Measurements from ENCODE around the gene CACNA1B. TPM values are rescaled to one million over a fixed set of nuclear protein-coding genes. Genes with fewer than 3 reads are reported as not detected.

CACNA1B gene
- total RNA-seq, 1 experiment from 2014 or later = not detected

DNA sequence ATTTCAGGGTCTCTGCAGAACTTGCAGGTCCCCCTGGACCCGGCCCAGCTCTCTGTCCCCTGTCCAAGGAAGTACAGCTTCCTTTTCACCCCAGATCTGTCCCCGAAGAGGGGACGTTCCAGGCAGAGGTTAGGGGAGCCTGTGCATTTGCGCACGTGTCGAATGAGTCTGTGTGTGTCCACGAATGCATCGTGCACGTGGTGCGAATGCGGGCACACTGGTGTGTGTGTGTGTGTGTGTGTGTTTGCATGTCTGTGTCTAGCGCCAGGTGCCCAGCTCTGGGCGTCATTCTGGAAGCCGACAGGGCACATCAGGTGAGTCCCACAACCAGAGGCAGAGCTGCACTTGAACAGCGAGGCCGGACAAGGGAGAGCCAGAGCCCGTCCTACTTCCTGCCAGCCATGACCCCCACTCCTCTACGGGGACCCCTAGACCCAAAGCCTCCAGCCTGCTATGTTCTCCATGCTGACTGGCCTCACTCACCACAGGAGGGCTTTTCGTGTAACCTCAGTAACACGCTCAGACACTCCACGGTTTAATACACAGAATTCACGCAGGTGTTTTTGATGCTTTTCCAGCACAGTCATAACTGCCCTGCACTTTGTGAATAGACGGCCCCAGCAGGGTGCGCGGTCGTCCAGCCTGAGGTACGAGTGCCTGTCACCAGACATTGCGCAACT lies 41.3 kb upstream of the CACNA1B start:
- no peak overlapping the region for H3K4me3 Mint-ChIP-seq (ENCODE audit: low read depth, unreplicated experiment)
- DNase-seq = no peak
- H3K27me3 Mint-ChIP-seq (ENCODE audit: unreplicated experiment) = no peaks in the 10 kb centered on the region
- CTCF ChIA-PET = no interaction called here
- TF ChIP-seq, protein P1, sequence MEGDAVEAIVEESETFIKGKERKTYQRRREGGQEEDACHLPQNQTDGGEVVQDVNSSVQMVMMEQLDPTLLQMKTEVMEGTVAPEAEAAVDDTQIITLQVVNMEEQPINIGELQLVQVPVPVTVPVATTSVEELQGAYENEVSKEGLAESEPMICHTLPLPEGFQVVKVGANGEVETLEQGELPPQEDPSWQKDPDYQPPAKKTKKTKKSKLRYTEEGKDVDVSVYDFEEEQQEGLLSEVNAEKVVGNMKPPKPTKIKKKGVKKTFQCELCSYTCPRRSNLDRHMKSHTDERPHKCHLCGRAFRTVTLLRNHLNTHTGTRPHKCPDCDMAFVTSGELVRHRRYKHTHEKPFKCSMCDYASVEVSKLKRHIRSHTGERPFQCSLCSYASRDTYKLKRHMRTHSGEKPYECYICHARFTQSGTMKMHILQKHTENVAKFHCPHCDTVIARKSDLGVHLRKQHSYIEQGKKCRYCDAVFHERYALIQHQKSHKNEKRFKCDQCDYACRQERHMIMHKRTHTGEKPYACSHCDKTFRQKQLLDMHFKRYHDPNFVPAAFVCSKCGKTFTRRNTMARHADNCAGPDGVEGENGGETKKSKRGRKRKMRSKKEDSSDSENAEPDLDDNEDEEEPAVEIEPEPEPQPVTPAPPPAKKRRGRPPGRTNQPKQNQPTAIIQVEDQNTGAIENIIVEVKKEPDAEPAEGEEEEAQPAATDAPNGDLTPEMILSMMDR (IDR thresholded peaks at IDR 0.05; ENCODE audit: unreplicated experiment) = no peak
- no peak overlapping the region for H3K27ac Mint-ChIP-seq (ENCODE audit: unreplicated experiment)
- intact Hi-C loops (cut with micrococcal nuclease; ENCODE audit: unreplicated experiment) = no loop called here
- H3K4me1 Mint-ChIP-seq (ENCODE audit: low read depth, unreplicated experiment) = no peaks in the 10 kb centered on the region
- peaks cover 9% of the 10 kb centered on the region for H3K36me3 Mint-ChIP-seq (ENCODE audit: insufficient read depth, unreplicated experiment)
- no TSS peak for BruUV-seq (replicated peaks)
- H3K9me3 Mint-ChIP-seq (ENCODE audit: low read depth, unreplicated experiment) = no peaks in the 10 kb centered on the region

DNA sequence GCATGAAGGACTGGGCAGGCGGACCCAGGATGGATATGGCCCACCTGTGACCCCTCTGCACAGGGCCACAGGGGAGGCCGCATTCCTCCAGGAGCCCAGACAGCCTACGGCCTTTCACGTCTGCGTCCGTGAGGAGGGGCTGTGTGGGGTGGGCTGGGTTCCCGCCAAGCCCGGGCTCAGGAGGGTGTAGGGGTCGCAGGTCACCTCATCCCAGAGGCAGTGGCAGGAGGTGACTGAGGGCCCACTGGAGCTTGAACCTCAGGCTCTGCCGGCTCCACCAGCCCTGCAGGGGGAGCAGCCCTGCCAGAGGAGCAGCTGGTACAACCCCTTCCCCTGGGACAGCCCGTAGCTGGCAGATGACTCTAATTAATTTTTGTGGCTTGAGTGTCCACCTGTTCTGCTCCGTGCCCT lies 40.7 kb upstream of the CACNA1B start:
- BruUV-seq (replicated peaks) = no TSS peak
- TF ChIP-seq, protein P1 (IDR thresholded peaks at IDR 0.05; ENCODE audit: unreplicated experiment) = no peak
- Mint-ChIP-seq H3K27ac (ENCODE audit: unreplicated experiment) (no peak overlapping the region), H3K4me3 (ENCODE audit: low read depth, unreplicated experiment) (no peak overlapping the region), H3K4me1 (ENCODE audit: low read depth, unreplicated experiment) (no peaks in the 10 kb centered on the region), H3K9me3 (ENCODE audit: low read depth, unreplicated experiment) (no peaks in the 10 kb centered on the region), H3K36me3 (ENCODE audit: insufficient read depth, unreplicated experiment) (peaks cover 9% of the 10 kb centered on the region), H3K27me3 (ENCODE audit: unreplicated experiment) (no peaks in the 10 kb centered on the region)
- CTCF ChIA-PET = no interaction called here
- DNase-seq = no peak
- intact Hi-C loops (cut with micrococcal nuclease; ENCODE audit: unreplicated experiment) = no loop called here

DNA sequence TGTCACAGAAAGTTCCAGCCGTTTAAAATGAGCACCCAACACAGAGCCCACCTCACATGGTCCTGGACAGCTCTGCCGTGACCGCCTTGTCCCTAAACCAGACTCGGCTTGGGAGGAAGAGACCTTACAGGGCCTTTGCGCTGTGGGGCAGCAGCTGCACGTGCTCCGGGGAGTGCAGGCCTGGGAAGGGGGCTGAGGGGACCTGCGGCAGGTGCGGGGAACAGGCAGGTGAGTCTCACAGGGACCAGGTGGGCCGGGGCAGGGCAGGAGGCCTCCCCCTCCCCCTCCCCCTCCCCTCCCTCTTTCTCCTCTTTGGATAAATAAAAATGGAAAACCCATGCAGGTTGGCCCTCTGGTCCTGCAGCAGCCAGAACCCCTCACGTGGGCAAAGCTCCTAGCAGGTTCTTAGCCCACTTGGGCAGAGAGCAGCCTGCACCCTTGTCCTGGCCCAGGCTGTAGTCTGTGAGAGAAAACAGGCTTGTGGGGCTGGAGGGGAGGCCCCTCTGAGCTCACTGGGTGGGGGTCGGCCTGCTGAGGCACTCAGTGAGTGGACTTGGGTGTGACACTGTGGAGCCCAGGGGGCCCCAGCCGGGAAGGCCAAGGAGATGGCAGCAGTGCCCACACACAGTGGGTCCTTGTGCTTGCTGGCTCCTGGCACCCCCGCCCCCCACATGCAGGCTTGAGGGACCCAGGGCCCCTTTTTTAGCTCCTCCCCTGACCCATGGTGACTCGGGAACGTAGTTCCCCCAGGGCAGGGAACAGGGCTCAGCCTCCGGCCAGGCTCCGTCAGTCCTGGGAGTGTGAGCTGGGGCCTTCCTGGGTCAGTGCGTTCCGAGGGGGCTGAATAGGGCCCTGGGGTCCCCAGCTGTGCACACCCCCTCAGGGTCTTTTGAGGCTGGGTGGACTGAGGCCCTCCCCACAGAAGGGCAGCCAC lies 40.0 kb upstream of the CACNA1B start:
- no TSS peak for BruUV-seq (replicated peaks)

DNA sequence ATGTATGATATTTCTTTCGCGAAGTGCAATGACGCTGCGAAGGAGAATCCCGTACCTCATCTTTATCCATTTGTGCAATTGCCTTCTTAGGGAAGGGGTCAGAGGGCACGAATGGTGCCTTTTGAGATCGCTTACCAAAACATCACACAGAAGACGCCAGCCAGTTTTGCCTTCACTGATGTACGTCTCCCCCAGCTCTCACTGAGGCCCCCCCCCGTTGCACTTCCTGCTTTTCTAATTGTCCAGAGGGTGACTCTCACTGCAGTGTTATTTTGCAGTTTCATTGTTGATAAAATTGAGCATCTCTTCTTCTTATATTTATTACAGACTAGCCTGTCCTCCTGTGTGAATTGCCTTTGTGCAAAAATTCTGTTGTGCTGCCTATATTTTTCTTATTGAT lies 39.0 kb upstream of the CACNA1B start:
- Mint-ChIP-seq H3K4me3 (ENCODE audit: low read depth, unreplicated experiment) (no peak overlapping the region), H3K36me3 (ENCODE audit: insufficient read depth, unreplicated experiment) (no peaks in the 10 kb centered on the region), H3K27ac (ENCODE audit: unreplicated experiment) (no peak overlapping the region), H3K4me1 (ENCODE audit: low read depth, unreplicated experiment) (no peaks in the 10 kb centered on the region), H3K27me3 (ENCODE audit: unreplicated experiment) (no peaks in the 10 kb centered on the region), H3K9me3 (ENCODE audit: low read depth, unreplicated experiment) (no peaks in the 10 kb centered on the region)
- TF ChIP-seq, protein P1 (IDR thresholded peaks at IDR 0.05; ENCODE audit: unreplicated experiment) = no peak
- CTCF ChIA-PET = interaction anchor here (0.7 kb wide), 1 partner anchor 753 kb away, joined by 5 read pairs; no protein-coding TSS in a partner anchor
- no TSS peak for BruUV-seq (replicated peaks)
- intact Hi-C loops (cut with micrococcal nuclease; ENCODE audit: unreplicated experiment) = no loop called here
- DNase-seq = no peak

More for the DNA sequence above, 40.0 kb upstream of the CACNA1B start:
- intact Hi-C loops (cut with micrococcal nuclease; ENCODE audit: unreplicated experiment) = no loop called here
- no peaks in the 10 kb centered on the region for H3K27me3 Mint-ChIP-seq (ENCODE audit: unreplicated experiment)
- H3K4me3 Mint-ChIP-seq (ENCODE audit: low read depth, unreplicated experiment) = no peak overlapping the region
- no peak overlapping the region for H3K27ac Mint-ChIP-seq (ENCODE audit: unreplicated experiment)
- TF ChIP-seq, protein P1 (IDR thresholded peaks at IDR 0.05; ENCODE audit: unreplicated experiment) = no peak
- H3K4me1 Mint-ChIP-seq (ENCODE audit: low read depth, unreplicated experiment) = no peaks in the 10 kb centered on the region
- H3K36me3 Mint-ChIP-seq (ENCODE audit: insufficient read depth, unreplicated experiment) = peaks cover 2% of the 10 kb centered on the region
- DNase-seq = no peak
- CTCF ChIA-PET = no interaction called here
- no peaks in the 10 kb centered on the region for H3K9me3 Mint-ChIP-seq (ENCODE audit: low read depth, unreplicated experiment)
